ENCODE results near the gene LINGO1. TPM values are rescaled to one million over a fixed set of nuclear protein-coding genes. Genes with fewer than 3 reads are reported as not detected.

The LINGO1 gene
- total and polyA plus RNA-seq, 2 of the 8 experiments (the other 6 are each of a cell fraction or from before 2014, with no cell fraction given), result 57.1 to 114 TPM

- TF ChIP-seq PHF8 (conservative IDR thresholded peaks at IDR 0.05; ENCODE audit: low read depth, low read length) (no peak), RXRA (IDR thresholded peaks at IDR 0.05; ENCODE audit: insufficient read depth, low read depth, low read length) (no peak), CTCF (IDR thresholded peaks at IDR 0.05; ENCODE audit: control extremely low read depth in 1 of 3, insufficient read depth in 1 of 3, low read depth in 1 of 3, low read length in 3 of 3) (peak in 2 of 3 experiments; percentile 47; a peak in 3 of 4 replicates), FOSL1 (IDR thresholded peaks at IDR 0.05; ENCODE audit: insufficient read depth, low read depth, low read length) (no peak)
Measured at GRCh38 chr15:77630956-77631744, 1.6 kb downstream of the LINGO1 start (continued).

Measured in H1 (cell line).